Suppressor macrophage treated with lipopolysaccharide for 4 hours (primary cell): Measurements from ENCODE around the gene VANGL2.
A peak's percentile ranks its signal among the peaks of the same experiment; 100 is the strongest.
"Not testable (repeated sequence)": the region's sequence is repeated elsewhere in the genome, so short reads cannot be mapped to it uniquely, and the experiment has no call there.

Experiments
- DNase-seq: peaks from one replicate; pipeline ENCODE4 v3.0.0-alpha.2; 2020

VANGL2 gene

GRCh38 chr1:160371346-160371631, 29.1 kb upstream of the VANGL2 start:
- no peak for DNase-seq

GRCh38 chr1:160371756-160372155, 28.6 kb upstream of the VANGL2 start:
- peak; percentile 81 for DNase-seq

- DNase-seq = peak; percentile 40
These were observed 26.7 kb upstream of the VANGL2 start for GRCh38 chr1:160373696-160374095.

GRCh38 chr1:160374306-160375110, 25.9 kb upstream of the VANGL2 start:
- DNase-seq = peak; percentile 72

DNA sequence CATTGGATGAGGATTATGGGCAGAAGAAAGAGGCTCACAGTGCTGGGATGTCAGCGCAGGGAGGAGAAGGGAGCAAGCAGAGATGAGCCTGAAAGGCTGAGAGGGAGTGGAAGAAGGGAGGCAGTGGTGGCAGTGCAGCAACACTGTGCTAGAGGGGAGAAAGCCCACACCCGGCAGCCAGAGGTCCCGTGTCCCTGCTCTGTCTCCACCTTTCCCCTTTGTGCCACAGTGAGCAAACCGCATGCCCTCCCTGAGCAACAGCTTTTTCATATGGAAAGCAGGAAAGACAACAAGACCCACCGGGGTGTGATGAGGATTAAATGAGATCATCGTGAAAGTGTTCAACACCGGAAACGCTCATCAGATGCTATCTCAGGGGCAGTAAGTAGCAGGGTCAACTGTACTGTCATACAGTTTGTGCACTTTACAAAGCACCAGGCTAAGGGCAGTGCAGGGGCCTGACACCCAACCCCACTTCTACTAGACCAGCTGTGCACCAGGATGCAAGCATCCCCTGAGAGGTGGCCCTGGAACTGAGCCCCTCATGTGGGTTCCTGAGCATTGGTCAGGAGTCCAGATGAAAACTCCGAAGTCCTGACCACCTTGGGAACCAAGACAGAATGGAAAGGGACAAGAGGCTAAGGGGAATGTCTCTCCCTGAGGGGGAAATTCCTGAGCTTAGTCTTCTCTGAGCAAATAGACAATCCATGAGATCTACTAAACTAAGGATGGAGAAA, 24.4 kb upstream of the VANGL2 start:
- peak; percentile 67 for DNase-seq

DNA sequence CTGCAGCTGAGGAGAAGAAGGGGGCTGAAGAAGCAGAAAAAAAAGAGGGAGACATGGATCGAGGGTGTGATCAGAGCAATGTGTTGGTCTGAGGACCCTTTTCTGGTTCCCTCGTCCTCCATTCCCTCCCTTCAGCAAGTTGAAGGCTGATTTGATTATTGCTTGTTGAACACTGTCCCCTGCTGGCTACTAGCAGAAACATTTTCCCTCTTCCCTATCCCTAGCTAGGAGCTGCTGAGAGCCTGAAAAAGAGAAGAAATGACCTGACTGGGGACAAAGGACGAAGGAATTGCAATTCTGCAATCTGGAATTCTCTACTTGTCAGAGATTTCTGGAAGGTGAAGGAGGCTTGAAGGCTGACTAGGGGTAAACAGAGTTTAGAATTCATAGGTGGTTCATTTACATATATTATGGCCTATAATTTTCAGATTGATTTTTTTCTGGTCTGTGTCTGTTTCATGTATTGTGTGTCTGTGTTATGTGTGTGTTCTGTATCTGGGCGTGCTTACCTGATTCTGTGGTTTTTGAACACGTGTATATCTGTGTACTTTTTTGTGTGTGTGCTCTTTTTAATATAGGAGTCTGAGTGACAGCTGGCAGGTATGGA, 23.7 kb upstream of the VANGL2 start:
- peak; percentile 76 for DNase-seq

DNA sequence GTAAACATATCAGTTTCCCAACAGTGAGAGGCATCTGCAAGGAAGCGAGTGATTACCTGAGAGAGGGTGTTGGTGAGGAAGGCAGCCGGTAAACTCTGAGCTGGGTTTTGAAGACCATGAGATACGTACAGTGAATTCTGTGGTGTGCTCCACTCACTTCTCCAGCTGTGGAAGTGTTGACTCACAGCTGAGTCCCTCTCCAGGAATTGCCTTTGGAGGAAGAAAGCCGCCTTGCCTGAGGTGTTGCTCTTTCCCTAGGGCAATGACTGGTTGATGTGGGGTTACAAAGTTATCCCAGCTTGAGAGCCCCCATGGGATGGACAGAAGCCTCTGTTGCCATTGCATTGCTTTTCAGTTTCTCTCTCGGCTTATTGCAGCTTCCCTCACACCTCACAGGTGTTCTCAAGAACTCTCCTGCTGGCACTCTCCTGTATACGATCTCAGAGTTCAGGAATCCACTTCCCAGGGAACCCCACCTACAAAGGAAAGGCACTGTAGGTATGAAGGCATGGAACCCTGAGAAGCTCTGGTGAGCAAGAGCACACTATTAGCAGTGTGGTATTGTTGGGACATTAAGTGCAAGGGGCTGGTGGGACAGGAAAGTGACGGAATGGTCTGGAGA, 22.7 kb upstream of the VANGL2 start:
- DNase-seq = no peak

GRCh38 chr1:160384812-160385211, 15.6 kb upstream of the VANGL2 start:
- not testable (repeated sequence) for DNase-seq

GRCh38 chr1:160388406-160388805, 12.0 kb upstream of the VANGL2 start:
- DNase-seq = not testable (repeated sequence)

- no peak for DNase-seq
These were observed 5.7 kb upstream of the VANGL2 start for GRCh38 chr1:160394673-160395072.

- DNase-seq = no peak
These were observed 2.7 kb upstream of the VANGL2 start for GRCh38 chr1:160397651-160398050.

DNA sequence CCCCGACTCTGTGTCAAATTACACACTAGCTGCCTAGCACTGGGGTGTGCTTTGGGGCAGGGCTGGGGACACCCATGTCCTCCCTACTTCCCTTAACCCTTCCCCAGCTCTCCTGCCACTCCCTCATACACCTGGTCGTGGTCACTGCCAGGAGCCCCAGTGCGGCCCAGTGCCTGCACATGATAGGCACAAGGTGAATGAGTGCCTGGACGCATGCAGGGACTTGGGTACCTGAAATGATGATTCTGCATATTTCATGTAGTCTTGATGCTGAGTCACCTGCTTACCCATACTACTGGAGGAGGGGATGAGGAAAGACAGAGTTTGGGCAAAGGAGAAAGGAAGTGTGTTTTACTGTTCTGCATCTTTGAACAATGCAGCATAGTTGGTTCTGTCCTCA, 1.5 kb upstream of the VANGL2 start:
- no peak for DNase-seq

DNA sequence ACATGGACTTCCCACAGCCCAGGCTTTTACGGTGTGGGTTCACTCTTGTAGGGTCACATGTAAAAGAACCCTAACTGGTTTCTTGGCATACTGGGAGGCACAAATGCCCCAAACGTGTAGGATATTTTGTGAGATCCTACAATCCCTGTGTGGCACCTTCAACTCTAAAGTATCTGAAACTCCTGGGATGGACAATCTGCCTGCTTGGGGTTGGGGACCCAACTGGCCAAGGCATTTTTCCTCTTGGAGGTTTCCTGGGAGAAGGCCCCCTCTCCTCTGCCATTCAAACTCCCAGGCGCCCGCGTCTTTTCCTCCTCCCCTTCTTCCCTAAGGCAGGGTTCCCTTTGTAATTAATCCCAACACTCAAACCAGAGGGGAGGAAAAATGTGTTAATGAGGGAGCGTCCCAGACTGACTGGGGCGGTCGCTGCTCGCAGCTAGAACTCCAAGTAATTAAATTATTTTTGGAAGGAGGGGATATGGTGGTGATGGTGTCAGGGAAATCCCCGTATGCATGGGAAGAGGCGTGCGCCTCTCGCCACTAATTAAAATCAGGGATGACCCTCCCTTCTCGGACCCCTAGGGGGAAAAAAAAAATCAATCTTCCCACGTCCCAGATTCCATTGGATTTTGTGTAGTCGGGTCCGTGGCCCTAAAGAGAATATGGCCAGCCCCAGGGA, 681 bp upstream of the VANGL2 start:
- DNase-seq = no peak

GRCh38 chr1:160400646-160401486, 502 bp downstream of the VANGL2 start:
- DNase-seq = no peak

DNA sequence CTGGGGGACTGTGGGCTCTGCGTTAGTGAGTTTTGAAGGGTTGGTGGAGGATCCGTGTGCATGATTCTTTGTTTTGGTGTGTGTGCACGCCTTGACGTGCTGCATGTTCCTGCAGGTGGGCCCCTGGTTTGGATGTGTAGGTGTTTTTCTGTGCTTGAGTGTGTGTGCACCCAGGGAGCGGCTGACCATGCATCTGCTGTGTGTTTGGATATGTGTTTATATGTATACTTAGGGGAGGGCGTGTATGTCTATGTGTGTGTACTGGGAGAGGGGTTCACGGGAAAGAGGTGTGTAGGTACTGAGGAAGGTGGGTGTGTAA, 1.1 kb downstream of the VANGL2 start:
- no peak for DNase-seq

GRCh38 chr1:160402001-160402795, 1.8 kb downstream of the VANGL2 start:
- DNase-seq = no peak

DNA sequence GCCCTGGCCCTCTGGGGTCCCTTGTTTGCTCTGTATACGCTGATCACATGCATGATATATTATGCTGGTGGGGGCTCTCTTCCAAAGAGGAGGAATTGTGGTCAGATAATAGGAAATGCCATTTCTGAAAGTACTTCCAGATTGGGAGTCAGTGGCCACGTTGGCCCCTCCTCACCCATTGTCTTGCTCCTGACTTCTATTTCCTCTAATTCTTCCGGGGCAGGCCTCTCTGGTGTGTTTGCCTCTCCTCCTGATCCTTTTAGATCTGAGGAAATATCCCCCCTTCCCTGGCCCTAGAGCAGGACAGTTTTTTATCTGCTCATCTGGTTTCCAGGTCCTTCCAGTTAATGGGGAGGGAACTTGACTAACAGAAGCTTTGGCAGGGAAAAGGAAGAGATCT, 2.9 kb downstream of the VANGL2 start:
- no peak for DNase-seq

DNA sequence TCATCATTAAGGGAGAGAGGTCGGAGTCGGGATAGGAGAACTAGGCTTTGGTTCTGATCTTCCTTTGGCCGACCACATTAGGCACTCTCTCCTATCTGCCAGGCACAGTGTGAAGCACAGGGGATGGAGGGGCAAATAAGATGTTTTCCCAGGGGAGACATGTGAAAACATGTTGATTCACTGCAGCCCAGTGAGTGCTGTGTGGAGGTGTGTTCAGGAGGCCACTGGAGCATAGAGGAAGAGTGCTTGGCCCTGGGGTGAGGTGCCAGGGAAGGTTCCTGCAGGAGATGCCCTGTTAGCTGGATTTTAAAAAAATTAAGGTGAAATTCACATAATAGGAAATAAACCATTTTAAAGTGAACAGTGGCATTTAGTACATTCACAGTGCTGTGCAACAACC, 3.7 kb downstream of the VANGL2 start:
- DNase-seq = no peak

- DNase-seq = no peak
These were observed 5.0 kb downstream of the VANGL2 start for GRCh38 chr1:160405331-160405877.

GRCh38 chr1:160406131-160406968, 6.0 kb downstream of the VANGL2 start:
- DNase-seq = no peak
